Fibroblast of lung (primary cell): ENCODE measurements around the gene NECTIN1. TPM values are rescaled to one million over a fixed set of nuclear protein-coding genes. Genes with fewer than 3 reads are reported as not detected.

Source experiments
- DNase-seq, 2 donors: peaks; one replicate each; pipeline versions ENCODE4 v3.0.0 to v3.0.0-alpha.2; 2010; ENCODE audit warnings: low read depth in 2 of 2
- H2AFZ ChIP-seq: 2 replicates; pipeline ENCODE4 v1.5.1; 2012; ENCODE audit warnings: low read length, control low read depth, inconsistent platforms
- H3K27ac ChIP-seq: 2 replicates; pipeline ENCODE4 v1.5.1; 2011; ENCODE audit warnings: low read length, control low read depth; ENCODE audit not compliant: insufficient read depth
- H3K27me3 ChIP-seq: 2 replicates; pipeline ENCODE4 v1.5.1; 2011; ENCODE audit warnings: mild to moderate bottlenecking, low read length; ENCODE audit not compliant: control insufficient read depth, insufficient read depth
- H3K36me3 ChIP-seq: 2 replicates; pipeline ENCODE4 v1.5.1; 2011; ENCODE audit warnings: low read length; ENCODE audit not compliant: control insufficient read depth, insufficient read depth
- H3K4me1 ChIP-seq: 2 replicates; pipeline ENCODE4 v1.5.1; 2011; ENCODE audit warnings: low read length; ENCODE audit not compliant: control insufficient read depth, insufficient read depth; ENCODE audit errors: extremely low read depth
- H3K4me2 ChIP-seq: 2 replicates; pipeline ENCODE4 v1.5.1; 2011; ENCODE audit warnings: low read length, control low read depth; ENCODE audit not compliant: insufficient read depth; ENCODE audit errors: extremely low read depth
- H3K4me3 ChIP-seq, 4 experiments: fragments of 200-600 bp in 1 of 4; sonication (generic) in 1 of 4; replicated peaks in 1 of 4; 2 replicates each; pipeline ENCODE4 v1.5.1; 2011 to 2016; ENCODE audit warnings: low read length in 4 of 4, low read depth in 3 of 4, mild to moderate bottlenecking in 3 of 4, control low read depth in 2 of 4, inconsistent platforms in 1 of 4, mixed read lengths in 1 of 4; ENCODE audit not compliant: insufficient read depth in 1 of 4; ENCODE audit errors: control extremely low read depth in 1 of 4
- H3K79me2 ChIP-seq: 2 replicates; pipeline ENCODE4 v1.5.1; 2012; ENCODE audit warnings: mild to moderate bottlenecking, low read length, inconsistent platforms; ENCODE audit not compliant: control insufficient read depth, insufficient read depth
- H3K9ac ChIP-seq: 2 replicates; pipeline ENCODE4 v1.5.1; 2011; ENCODE audit warnings: mild to moderate bottlenecking, low read length, control low read depth; ENCODE audit not compliant: insufficient read depth
- H3K9me3 ChIP-seq: 2 replicates; pipeline ENCODE4 v1.5.1; 2012; ENCODE audit warnings: low read depth, low read length; ENCODE audit not compliant: control insufficient read depth, insufficient read depth
- H4K20me1 ChIP-seq: 2 replicates; pipeline ENCODE4 v1.5.1; 2011; ENCODE audit warnings: low read length; ENCODE audit not compliant: control insufficient read depth, insufficient read depth; ENCODE audit errors: extremely low read depth
- EZH2 ChIP-seq: IDR thresholded peaks from 2 replicates; pipeline ENCODE4 v1.5.1; 2012; ENCODE audit warnings: low read length, control low read depth, mild to moderate bottlenecking; ENCODE audit errors: missing control alignments
- polyA plus RNA-seq, 2 donors: library from polyadenylated mRNA; depleted of rRNA in 1 of 2; stranded (reverse) in 1 of 2; unstranded in 1 of 2; fragments of >200 nt; gene quantifications; 2 replicates each; pipeline ENCODE4 v1.2.1, GENCODE V29; 2011 to 2012; ENCODE audit warnings: missing spikeins in 1 of 2
- total RNA-seq: library from RNA; depleted of rRNA; stranded (reverse); fragments of >200 nt; gene quantifications from 2 replicates; pipeline ENCODE4 v1.2.1, GENCODE V29; 2014
- TF ChIP-seq, protein P1 (sequence below), 2 donors: IDR thresholded peaks in 1 of 2; conservative IDR thresholded peaks in 1 of 2; 1 replicate in 1 of 2; 2 replicates in 1 of 2; pipeline ENCODE4 v1.5.1; 2011 to 2012; ENCODE audit warnings: low read length in 2 of 2, control low read depth in 1 of 2, inconsistent platforms in 1 of 2, low read depth in 1 of 2, mild to moderate bottlenecking in 1 of 2

The NECTIN1 gene
- total and polyA plus RNA-seq, 2 donors (not counting 1 experiment from before 2014, with no cell fraction given) = 2.0 to 2.8 TPM

- Histone ChIP-seq H2AFZ (no peak overlapping the region), H3K9ac (no peak overlapping the region), H3K9me3 (no peaks in the 10 kb centered on the region), H3K4me2 (no peak overlapping the region), H3K4me1 (no peaks in the 10 kb centered on the region), H4K20me1 (no peaks in the 10 kb centered on the region), H3K27me3 (peaks cover 6% of the 10 kb centered on the region), H3K79me2 (no peaks in the 10 kb centered on the region), H3K4me3 (no peak overlapping the region), H3K27ac (no peak overlapping the region), H3K36me3 (no peaks in the 10 kb centered on the region)
- no peak for DNase-seq
- TF ChIP-seq, protein P1, sequence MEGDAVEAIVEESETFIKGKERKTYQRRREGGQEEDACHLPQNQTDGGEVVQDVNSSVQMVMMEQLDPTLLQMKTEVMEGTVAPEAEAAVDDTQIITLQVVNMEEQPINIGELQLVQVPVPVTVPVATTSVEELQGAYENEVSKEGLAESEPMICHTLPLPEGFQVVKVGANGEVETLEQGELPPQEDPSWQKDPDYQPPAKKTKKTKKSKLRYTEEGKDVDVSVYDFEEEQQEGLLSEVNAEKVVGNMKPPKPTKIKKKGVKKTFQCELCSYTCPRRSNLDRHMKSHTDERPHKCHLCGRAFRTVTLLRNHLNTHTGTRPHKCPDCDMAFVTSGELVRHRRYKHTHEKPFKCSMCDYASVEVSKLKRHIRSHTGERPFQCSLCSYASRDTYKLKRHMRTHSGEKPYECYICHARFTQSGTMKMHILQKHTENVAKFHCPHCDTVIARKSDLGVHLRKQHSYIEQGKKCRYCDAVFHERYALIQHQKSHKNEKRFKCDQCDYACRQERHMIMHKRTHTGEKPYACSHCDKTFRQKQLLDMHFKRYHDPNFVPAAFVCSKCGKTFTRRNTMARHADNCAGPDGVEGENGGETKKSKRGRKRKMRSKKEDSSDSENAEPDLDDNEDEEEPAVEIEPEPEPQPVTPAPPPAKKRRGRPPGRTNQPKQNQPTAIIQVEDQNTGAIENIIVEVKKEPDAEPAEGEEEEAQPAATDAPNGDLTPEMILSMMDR (conservative IDR thresholded peaks at IDR 0.05 in 1 of 2, IDR thresholded peaks at IDR 0.05 in 1 of 2; ENCODE audit: low read depth in 1 of 2, low read length in 2 of 2) = no peak
- TF ChIP-seq EZH2 = no peak
These were observed 5.8 kb upstream of the NECTIN1 start for GRCh38 chr11:119734788-119735187.

- Histone ChIP-seq H3K79me2 (peaks cover 2% of the 10 kb centered on the region), H3K4me3 (no peak overlapping the region), H4K20me1 (no peaks in the 10 kb centered on the region), H2AFZ (no peak overlapping the region), H3K9ac (no peak overlapping the region), H3K4me2 (no peak overlapping the region), H3K9me3 (no peaks in the 10 kb centered on the region), H3K27ac (no peak overlapping the region), H3K36me3 (no peaks in the 10 kb centered on the region), H3K27me3 (peaks cover 4% of the 10 kb centered on the region), H3K4me1 (peaks cover 6% of the 10 kb centered on the region)
- DNase-seq = no peak
- TF ChIP-seq, protein P1 (conservative IDR thresholded peaks at IDR 0.05 in 1 of 2, IDR thresholded peaks at IDR 0.05 in 1 of 2; ENCODE audit: low read depth in 1 of 2, low read length in 2 of 2) = no peak
- TF ChIP-seq EZH2 = no peak
These were observed 1.9 kb upstream of the NECTIN1 start for GRCh38 chr11:119730789-119731386.

GRCh38 chr11:119729951-119730613 lies 1.1 kb upstream of the NECTIN1 start:
- Histone ChIP-seq H3K36me3 (no peaks in the 10 kb centered on the region), H3K9ac (no peak overlapping the region), H3K4me2 (peak overlapping the region; percentile 91), H4K20me1 (no peaks in the 10 kb centered on the region), H2AFZ (peak overlapping the region; percentile 76), H3K4me1 (peaks cover 6% of the 10 kb centered on the region), H3K27me3 (peaks cover 4% of the 10 kb centered on the region), H3K9me3 (no peaks in the 10 kb centered on the region), H3K79me2 (peaks cover 2% of the 10 kb centered on the region), H3K4me3 (peak overlapping the region; percentile 58 to 73 (median 66)), H3K27ac (no peak overlapping the region)
- DNase-seq = peak; percentile 57 to 61
- TF ChIP-seq, protein P1 (conservative IDR thresholded peaks at IDR 0.05 in 1 of 2, IDR thresholded peaks at IDR 0.05 in 1 of 2; ENCODE audit: low read depth in 1 of 2, low read length in 2 of 2) = no peak
- TF ChIP-seq EZH2 = no peak
